BLaER1 (cell line): Measurements from ENCODE around the gene CTSS.
"Not testable (repeated sequence)": the region's sequence is repeated elsewhere in the genome, so short reads cannot be mapped to it uniquely, and the experiment has no call there.

Experiments
- H3K27ac ChIP-seq: shearing (Covaris generic); formaldehyde crosslinking; 2 replicates; pipeline ENCODE4 v1.8.1; 2022
- H3K27me3 ChIP-seq: shearing (Covaris generic); formaldehyde crosslinking; 2 replicates; pipeline ENCODE4 v1.8.1; 2022
- H3K36me3 ChIP-seq: shearing (Covaris generic); formaldehyde crosslinking; 2 replicates; pipeline ENCODE4 v1.8.1; 2022
- H3K4me1 ChIP-seq: shearing (Covaris generic); formaldehyde crosslinking; 2 replicates; pipeline ENCODE4 v1.8.1; 2022
- H3K4me2 ChIP-seq: shearing (Covaris generic); formaldehyde crosslinking; 2 replicates; pipeline ENCODE4 v1.8.1; 2022
- H3K4me3 ChIP-seq: shearing (Covaris generic); formaldehyde crosslinking; 2 replicates; pipeline ENCODE4 v1.8.1; 2022
- H3K9ac ChIP-seq: shearing (Covaris generic); formaldehyde crosslinking; 2 replicates; pipeline ENCODE4 v1.8.1; 2022
- H3K9me3 ChIP-seq: shearing (Covaris generic); formaldehyde crosslinking; 2 replicates; pipeline ENCODE4 v1.8.1; 2022
- H4K20me1 ChIP-seq: shearing (Covaris generic); formaldehyde crosslinking; 2 replicates; pipeline ENCODE4 v1.8.1; 2022
- Cebpa-rat ChIP-seq: shearing (Covaris generic); IDR thresholded peaks from 2 replicates; pipeline ENCODE4 v1.8.1; 2022

Gene CTSS

DNA sequence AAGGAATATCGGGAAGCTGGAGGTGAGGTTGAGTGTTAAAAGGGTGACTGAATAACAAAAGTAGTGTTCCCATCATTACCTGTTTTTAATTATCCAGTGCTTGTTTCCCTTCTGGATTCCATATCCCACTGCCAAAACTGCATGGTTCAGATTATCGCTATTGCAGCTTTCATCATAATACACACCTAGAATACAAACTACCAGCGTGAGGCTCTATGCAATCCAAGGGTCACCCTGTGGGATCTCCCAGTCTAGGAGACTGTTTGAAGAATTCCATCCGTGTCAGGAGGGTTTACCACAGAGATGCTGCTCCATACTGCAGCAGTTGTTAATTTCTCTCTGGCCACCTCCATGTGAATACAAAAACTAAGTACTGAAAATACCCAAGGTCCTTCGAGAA is 33.5 kb upstream of the CTSS start:
- H3K4me2 ChIP-seq: no peak overlapping the region
- no peak overlapping the region for H3K27ac ChIP-seq
- H3K4me3 ChIP-seq: no peak overlapping the region

DNA sequence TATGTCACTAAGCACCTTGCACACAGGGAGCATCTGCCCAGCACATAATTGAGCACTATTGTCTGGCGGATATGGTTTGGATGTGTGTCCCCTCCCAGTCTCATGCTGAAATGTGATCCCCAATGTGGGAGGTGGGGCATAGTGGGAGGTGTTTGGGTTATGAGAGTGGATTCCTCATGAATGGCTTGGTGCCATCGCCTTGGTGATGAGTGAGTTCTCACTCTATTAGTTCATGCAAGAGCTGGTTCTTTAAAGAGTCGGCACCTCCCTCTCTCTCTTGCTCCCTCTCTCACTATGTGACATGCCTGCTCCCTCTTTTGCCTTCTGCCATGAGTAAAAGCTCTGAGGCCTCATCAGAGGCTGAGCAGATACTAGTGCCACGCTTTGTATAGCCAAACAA is 32.9 kb upstream of the CTSS start:
- no peaks in the 10 kb centered on the region for H3K27me3 ChIP-seq
- TF ChIP-seq Cebpa-rat: no peak
- H3K9ac ChIP-seq: no peak overlapping the region
- H3K27ac ChIP-seq: no peak overlapping the region
- no peaks in the 10 kb centered on the region for H4K20me1 ChIP-seq
- no peak overlapping the region for H3K4me2 ChIP-seq
- H3K36me3 ChIP-seq: peaks cover 32% of the 10 kb centered on the region
- no peaks in the 10 kb centered on the region for H3K4me1 ChIP-seq
- no peaks in the 10 kb centered on the region for H3K9me3 ChIP-seq
- no peak overlapping the region for H3K4me3 ChIP-seq

More for the DNA sequence above, 33.5 kb upstream of the CTSS start:
- TF ChIP-seq Cebpa-rat: no peak
- Histone ChIP-seq H3K4me1 (no peaks in the 10 kb centered on the region), H3K36me3 (peaks cover 32% of the 10 kb centered on the region), H3K9ac (no peak overlapping the region), H3K9me3 (no peaks in the 10 kb centered on the region), H4K20me1 (no peaks in the 10 kb centered on the region), H3K27me3 (no peaks in the 10 kb centered on the region)

DNA sequence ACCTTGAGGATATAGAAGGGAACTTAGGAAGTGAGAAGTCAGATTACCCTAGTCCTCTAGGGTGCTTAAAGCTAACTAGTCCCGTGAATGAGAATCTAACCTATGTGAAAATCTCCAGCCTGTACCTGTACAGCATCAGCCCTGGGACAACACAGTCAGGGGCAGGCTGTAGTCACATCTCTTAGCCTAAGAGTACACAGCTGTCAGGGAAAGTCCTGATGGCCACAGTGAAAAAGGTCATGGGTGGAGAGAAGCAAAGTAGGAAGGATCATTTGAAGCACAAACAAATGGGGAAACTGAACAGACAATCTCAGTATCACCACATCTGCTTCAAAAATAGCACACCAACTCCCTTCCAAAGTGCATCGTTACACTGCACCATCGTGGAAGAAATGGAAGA is 30.8 kb upstream of the CTSS start:
- Histone ChIP-seq H3K27me3 (no peaks in the 10 kb centered on the region), H3K4me1 (no peaks in the 10 kb centered on the region), H3K4me2 (no peak overlapping the region), H3K9me3 (no peaks in the 10 kb centered on the region), H3K4me3 (no peak overlapping the region), H4K20me1 (no peaks in the 10 kb centered on the region), H3K9ac (no peak overlapping the region), H3K27ac (no peak overlapping the region), H3K36me3 (peaks cover 32% of the 10 kb centered on the region)
- no peak for TF ChIP-seq Cebpa-rat

GRCh38 chr1:150793778-150794177 is 28.2 kb upstream of the CTSS start:
- not testable (repeated sequence) for H3K4me1 ChIP-seq, H3K4me2 ChIP-seq, H4K20me1 ChIP-seq, H3K9ac ChIP-seq, H3K27me3 ChIP-seq, H3K4me3 ChIP-seq, H3K27ac ChIP-seq, H3K9me3 ChIP-seq
- H3K36me3 ChIP-seq: peaks cover 23% of the 10 kb centered on the region

GRCh38 chr1:150793221-150793620 is 27.6 kb upstream of the CTSS start:
- Histone ChIP-seq H3K27me3 (no peaks in the 10 kb centered on the region), H3K9ac (no peak overlapping the region), H3K27ac (no peak overlapping the region), H3K4me2 (no peak overlapping the region), H3K4me1 (no peaks in the 10 kb centered on the region; the same call in 1 of the 2 replicates), H3K9me3 (no peaks in the 10 kb centered on the region), H3K36me3 (peaks cover 19% of the 10 kb centered on the region), H4K20me1 (no peaks in the 10 kb centered on the region), H3K4me3 (no peak overlapping the region)
- no peak for TF ChIP-seq Cebpa-rat

GRCh38 chr1:150791585-150791984 is 26.0 kb upstream of the CTSS start:
- no peaks in the 10 kb centered on the region for H4K20me1 ChIP-seq
- 0 out of 2 replicates have a peak, but pooled peaks cover 9% of the 10 kb centered on the region for H3K36me3 ChIP-seq
- no peak overlapping the region for H3K4me3 ChIP-seq

GRCh38 chr1:150789396-150789795 is 23.8 kb upstream of the CTSS start:
- H3K27ac ChIP-seq: no peak overlapping the region
- no peaks in the 10 kb centered on the region for H4K20me1 ChIP-seq
- no peaks in the 10 kb centered on the region for H3K27me3 ChIP-seq
- no peaks in the 10 kb centered on the region; the same call in 1 of the 2 replicates for H3K4me1 ChIP-seq
- H3K9ac ChIP-seq: no peak overlapping the region
- no peak overlapping the region for H3K4me2 ChIP-seq
- no peaks in the 10 kb centered on the region for H3K9me3 ChIP-seq
- no peak for TF ChIP-seq Cebpa-rat
- no peak overlapping the region for H3K4me3 ChIP-seq
- H3K36me3 ChIP-seq: no peaks in the 10 kb centered on the region

More at GRCh38 chr1:150791585-150791984, 26.0 kb upstream of the CTSS start:
- H3K4me2 ChIP-seq: no peak overlapping the region
- no peak overlapping the region for H3K9ac ChIP-seq
- H3K4me1 ChIP-seq: no peaks in the 10 kb centered on the region; the same call in 1 of the 2 replicates
- H3K27ac ChIP-seq: no peak overlapping the region
- H3K9me3 ChIP-seq: no peaks in the 10 kb centered on the region
- no peaks in the 10 kb centered on the region for H3K27me3 ChIP-seq
- TF ChIP-seq Cebpa-rat: no peak

DNA sequence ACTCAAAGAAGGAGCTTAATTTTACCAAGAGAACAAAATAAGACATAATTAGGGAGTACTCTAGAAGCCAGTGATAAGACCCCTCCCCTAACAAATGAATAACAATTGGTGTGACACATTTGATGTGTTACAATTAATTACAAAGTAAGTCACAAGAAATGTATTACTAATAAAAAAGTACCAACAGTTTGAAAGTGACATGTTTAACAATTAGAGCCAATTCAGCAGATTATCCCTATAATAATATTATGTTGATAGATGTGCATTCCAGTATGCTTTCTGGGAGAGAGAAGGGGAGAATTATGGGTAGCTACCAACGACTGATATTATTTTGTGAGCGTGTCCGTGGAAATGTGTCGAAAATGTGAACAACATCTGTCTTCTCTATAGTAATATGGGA is 23.4 kb upstream of the CTSS start:
- no peak for TF ChIP-seq Cebpa-rat
- no peak overlapping the region for H3K4me2 ChIP-seq
- no peaks in the 10 kb centered on the region for H3K27me3 ChIP-seq
- no peaks in the 10 kb centered on the region for H3K9me3 ChIP-seq
- no peaks in the 10 kb centered on the region for H4K20me1 ChIP-seq
- H3K9ac ChIP-seq: no peak overlapping the region
- H3K36me3 ChIP-seq: no peaks in the 10 kb centered on the region
- no peak overlapping the region for H3K4me3 ChIP-seq
- no peaks in the 10 kb centered on the region; the same call in 1 of the 2 replicates for H3K4me1 ChIP-seq
- no peak overlapping the region for H3K27ac ChIP-seq

GRCh38 chr1:150787455-150787854 is 21.9 kb upstream of the CTSS start:
- Histone ChIP-seq H3K9ac (no peak overlapping the region), H3K27me3 (no peaks in the 10 kb centered on the region), H3K4me1 (no peaks in the 10 kb centered on the region; the same call in 1 of the 2 replicates), H3K36me3 (no peaks in the 10 kb centered on the region), H3K4me2 (no peak overlapping the region), H3K27ac (no peak overlapping the region), H3K9me3 (peaks cover 2% of the 10 kb centered on the region; the same call in 1 of the 2 replicates), H3K4me3 (no peak overlapping the region), H4K20me1 (no peaks in the 10 kb centered on the region)
- TF ChIP-seq Cebpa-rat: no peak

DNA sequence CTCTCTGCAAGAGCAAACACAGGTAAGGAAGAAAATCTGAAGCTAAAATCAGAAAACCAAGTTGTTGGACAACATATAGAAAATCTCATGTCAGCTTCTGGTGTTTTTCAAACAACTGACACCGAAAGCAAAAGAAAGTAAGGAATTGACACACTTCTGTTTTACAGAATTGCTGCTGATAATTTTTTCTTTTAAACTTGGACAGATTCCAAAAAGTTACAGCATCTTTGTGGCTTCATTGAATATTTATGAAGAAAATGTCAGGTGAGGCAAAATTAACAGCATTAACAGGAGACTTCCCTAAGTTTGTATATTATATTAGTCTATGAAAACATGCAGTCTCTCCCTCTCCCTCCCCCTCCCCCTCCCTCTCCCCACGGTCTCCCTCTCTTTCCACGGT is 14.9 kb upstream of the CTSS start:
- no peaks in the 10 kb centered on the region for H4K20me1 ChIP-seq
- no peaks in the 10 kb centered on the region for H3K27me3 ChIP-seq
- no peak overlapping the region for H3K9ac ChIP-seq
- H3K4me3 ChIP-seq: no peak overlapping the region
- no peak overlapping the region for H3K4me2 ChIP-seq
- H3K36me3 ChIP-seq: no peaks in the 10 kb centered on the region
- H3K4me1 ChIP-seq: no peaks in the 10 kb centered on the region
- H3K9me3 ChIP-seq: peaks cover 3% of the 10 kb centered on the region; the same call in 1 of the 2 replicates
- no peak overlapping the region for H3K27ac ChIP-seq
- no peak for TF ChIP-seq Cebpa-rat

DNA sequence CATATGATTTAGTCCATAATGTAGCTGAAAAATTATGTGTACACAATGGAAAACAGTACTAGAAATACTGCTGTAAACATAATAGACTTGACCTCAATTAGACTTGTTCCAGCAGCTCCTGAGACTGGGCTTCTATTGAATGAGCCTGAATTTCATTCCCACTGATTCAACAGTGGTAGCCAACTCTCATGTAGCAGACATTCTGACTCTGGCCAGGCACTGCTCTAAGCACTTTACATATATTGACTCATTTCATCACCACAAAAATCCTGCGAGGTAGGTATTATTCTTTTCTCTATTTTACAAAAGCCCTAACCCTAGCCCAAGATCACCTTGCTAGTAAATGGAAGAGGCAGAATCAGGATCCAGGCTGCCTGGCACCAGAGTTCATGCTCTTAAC is 12.8 kb upstream of the CTSS start:
- Histone ChIP-seq H3K9ac (no peak overlapping the region), H3K4me3 (no peak overlapping the region), H3K27me3 (no peaks in the 10 kb centered on the region), H3K4me1 (no peaks in the 10 kb centered on the region), H3K36me3 (no peaks in the 10 kb centered on the region), H3K27ac (no peak overlapping the region), H3K9me3 (peaks cover 3% of the 10 kb centered on the region; the same call in 1 of the 2 replicates), H3K4me2 (no peak overlapping the region), H4K20me1 (no peaks in the 10 kb centered on the region)
- TF ChIP-seq Cebpa-rat: no peak
